Dorsolateral prefrontal cortex (tissue), 118 donors: ENCODE measurements around the gene RANBP1. TPM values are rescaled to one million over a fixed set of nuclear protein-coding genes. Genes with fewer than 3 reads are reported as not detected.

Source experiments
- microRNA-seq, 43 experiments: library from miRNA; unstranded; fragments of <30 nt; microRNA quantifications; one replicate each; pipeline ENCODE4 v1.2.0, GENCODE V29; 2022
- total RNA-seq, 120 experiments: library from RNA; stranded (reverse); gene quantifications; one replicate each; pipeline versions ENCODE4 v1.2.3 to v1.2.4, GENCODE V29; 2022

Gene RANBP1
- total RNA-seq, 120 experiments from 2014 or later: 46.3 to 128 (median 87.9) TPM

Small RNA genes within 50 kb of the gene (microRNA-seq; reads per million reads assigned to microRNA genes)
- 0 to 2.4 (median 0.28) reads per million in 43 experiments for gene MIR6816

Other genes starting within 250 kb of the RANBP1 start
- gene COMT, start 174.3 kb upstream of the RANBP1 start, total RNA-seq: 100 to 1,000 TPM in 87 of 120 experiments, 10 to 100 TPM in 33; 72.4 to 193 (median 113) TPM
- gene TXNRD2, start 174.3 kb upstream of the RANBP1 start, total RNA-seq: 10 to 100 TPM; 24.8 to 48.9 (median 32.2) TPM
- gene ARVCF, start 99.3 kb upstream of the RANBP1 start, total RNA-seq: 10 to 100 TPM; 14.8 to 57.2 (median 32.4) TPM
- gene TANGO2, start 95.0 kb upstream of the RANBP1 start, total RNA-seq: 10 to 100 TPM; 45.5 to 81.1 (median 59.7) TPM
- 10 to 100 TPM; 27.2 to 57.7 (median 37.4) TPM for gene DGCR8, start 35.9 kb upstream of the RANBP1 start, total RNA-seq
- 10 to 100 TPM; 33.1 to 73.3 (median 50.4) TPM for gene TRMT2A, start 1.1 kb downstream of the RANBP1 start, total RNA-seq
- gene ZDHHC8, start 15.7 kb downstream of the RANBP1 start, total RNA-seq: 100 to 1,000 TPM in 37 of 120 experiments, 10 to 100 TPM in 83; 72.3 to 140 (median 93.7) TPM
- gene CCDC188, start 35.0 kb downstream of the RANBP1 start, total RNA-seq: 1 to 10 TPM in 57 of 120 experiments, under 1 TPM in 51, not detected in 12; 0.26 to 4.4 (median 1.0) TPM
- 10 to 100 TPM; 14.5 to 68.2 (median 38.9) TPM for gene RTN4R, start 152.2 kb downstream of the RANBP1 start, total RNA-seq
- gene DGCR6L, start 204.0 kb downstream of the RANBP1 start, total RNA-seq: 10 to 100 TPM; 33.0 to 66.4 (median 49.3) TPM